Panc1 (cell line): ENCODE results near the gene CACNA1A. TPM values are rescaled to one million over a fixed set of nuclear protein-coding genes. Genes with fewer than 3 reads are reported as not detected.

ENCODE experiments used
- ATAC-seq: fragments of 200-7000 bp; cut with Tn5 transposase; 2 replicates; pipeline ENCODE4 v1.9.1; 2020; ENCODE audit warnings: mild to moderate bottlenecking, moderate library complexity
- BruUV-seq: library from RNA; stranded (reverse); fragments of 400-500 nt; replicated peaks from 2 replicates; lab custom pipeline; 2021; lab: Mats Ljungman, UMichigan
- CTCF ChIA-PET: fragments of 300-600 bp; sonication (Branson Sonifier 250); formaldehyde crosslinking; loops from one replicate; lab custom pipeline; 2022; ENCODE audit warnings: antibody characterized with exemption; lab: Charles Lee
- POLR2A ChIA-PET: fragments of 300-600 bp; sonication (Branson Sonifier 250); formaldehyde crosslinking; loops from one replicate; lab custom pipeline; 2022; ENCODE audit warnings: antibody characterized with exemption; lab: Charles Lee
- DNase-seq: peaks from one replicate; pipeline ENCODE4 v3.0.0-alpha.2; 2010; ENCODE audit warnings: low read depth, low spot score
- H3K27ac ChIP-seq: 2 replicates; pipeline ENCODE4 v1.5.1; 2011; ENCODE audit warnings: mild to moderate bottlenecking, low read length, inconsistent platforms
- H3K27me3 ChIP-seq: fragments of 200-500 bp; sonication (Bioruptor generic); 2 replicates; pipeline ENCODE4 v1.6.0; 2014; ENCODE audit warnings: low read length, inconsistent platforms; ENCODE audit not compliant: control insufficient read depth, insufficient read depth
- H3K36me3 ChIP-seq: fragments of 200-500 bp; sonication (Bioruptor generic); 2 replicates; pipeline ENCODE4 v1.5.1; 2014; ENCODE audit warnings: inconsistent platforms, mild to moderate bottlenecking, low read length, moderate library complexity; ENCODE audit not compliant: control insufficient read depth, insufficient read depth
- H3K4me1 ChIP-seq: 2 replicates; pipeline ENCODE4 v1.5.1; 2011; ENCODE audit warnings: inconsistent platforms, mild to moderate bottlenecking, low read length, moderate library complexity; ENCODE audit not compliant: control insufficient read depth, insufficient read depth
- H3K4me3 ChIP-seq, 2 experiments: 2 replicates each; pipeline ENCODE4 v1.5.1; 2011 to 2012; ENCODE audit warnings: low read depth in 2 of 2, low read length in 2 of 2, mild to moderate bottlenecking in 2 of 2, inconsistent platforms in 1 of 2, moderate library complexity in 1 of 2
- H3K9me3 ChIP-seq: fragments of 200-500 bp; sonication (Bioruptor generic); 2 replicates; pipeline ENCODE4 v1.5.1; 2014; ENCODE audit warnings: low read depth, mild to moderate bottlenecking, inconsistent platforms, low read length, moderate library complexity; ENCODE audit not compliant: control insufficient read depth, insufficient read depth
- POLR2AphosphoS5 ChIP-seq: IDR thresholded peaks from 2 replicates; pipeline ENCODE4 v1.6.1; 2012; ENCODE audit warnings: mild to moderate bottlenecking, low read depth, low read length, moderate library complexity
- SIN3A ChIP-seq: IDR thresholded peaks from 2 replicates; pipeline ENCODE4 v1.6.1; 2012; ENCODE audit warnings: low read depth, mild to moderate bottlenecking, low read length, moderate library complexity, borderline replicate concordance; ENCODE audit not compliant: insufficient read depth
- TCF7L2 ChIP-seq: IDR thresholded peaks from 2 replicates; pipeline ENCODE4 v1.6.1; 2011; ENCODE audit warnings: mild to moderate bottlenecking, low read depth, low read length, inconsistent platforms
- in situ Hi-C: cut with HindIII; loops from 2 replicates; pipeline ENCODE4 v1.10.0; 2016; ENCODE audit warnings: low sequenced_read_pairs, low pct_unique_long_range_greater_than_20kb
- intact Hi-C: fragments of 100-400 bp; cut with micrococcal nuclease; formaldehyde crosslinking; loops from one replicate; pipeline ENCODE4 v1.10.0; 2022; ENCODE audit not compliant: unreplicated experiment
- total RNA-seq: library from RNA; stranded (reverse); gene quantifications from one replicate; pipeline ENCODE4 v1.2.1, GENCODE V29; 2021; ENCODE audit not compliant: unreplicated experiment
- TF ChIP-seq, protein P1 (sequence below): fragments of 450-650 bp; IDR thresholded peaks from 2 replicates; pipeline ENCODE4 v1.5.1; 2017; ENCODE audit warnings: mild to moderate bottlenecking
- TF ChIP-seq, protein P2 (sequence below), 2 experiments: IDR thresholded peaks; 2 replicates each; pipeline ENCODE4 v1.6.1; 2011 to 2012; ENCODE audit warnings: low read depth in 2 of 2, control low read depth in 1 of 2, low read length in 1 of 2, mild to moderate bottlenecking in 1 of 2, moderate library complexity in 1 of 2; ENCODE audit not compliant: insufficient read depth in 1 of 2

The CACNA1A gene
- total RNA-seq, 1 experiment from 2014 or later, result 0.51 TPM

DNA sequence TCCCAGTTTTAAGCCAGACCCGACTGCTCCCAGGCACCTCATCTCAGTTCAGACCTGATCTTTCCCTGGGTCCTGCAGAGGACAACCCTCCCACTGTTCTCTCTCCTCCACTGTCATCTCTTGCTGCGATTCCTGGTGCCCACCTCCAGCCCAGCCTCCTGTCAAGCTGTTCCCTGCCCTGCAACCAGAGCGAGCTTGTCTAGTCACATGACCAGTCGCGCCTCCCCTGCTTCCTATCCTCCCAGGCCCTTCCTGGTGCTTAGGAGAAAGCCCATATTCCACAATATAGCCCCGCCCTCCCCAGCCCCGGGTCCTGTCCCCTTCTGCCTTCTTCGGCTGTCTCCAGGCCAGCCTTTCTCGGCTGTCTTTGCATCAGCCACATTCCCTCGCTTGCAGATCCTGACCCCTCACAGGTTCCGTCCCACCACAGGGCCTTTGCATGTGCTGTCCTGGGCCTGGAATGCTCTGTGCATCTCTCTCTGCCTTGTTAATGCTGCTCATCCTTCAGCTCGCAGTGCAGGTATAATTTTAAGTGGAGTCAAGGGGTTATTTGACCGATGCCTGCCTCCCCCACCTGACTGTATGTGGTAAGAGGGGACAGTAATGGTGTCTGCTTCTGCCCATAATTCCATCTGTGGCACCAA lies 267.3 kb downstream of the CACNA1A start:
- Histone ChIP-seq H3K36me3 (no peaks in the 10 kb centered on the region), H3K4me3 (no peak overlapping the region), H3K9me3 (no peaks in the 10 kb centered on the region), H3K27ac (no peak overlapping the region), H3K4me1 (no peaks in the 10 kb centered on the region), H3K27me3 (no peaks in the 10 kb centered on the region)
- BruUV-seq, result no TSS peak
- DNase-seq (no peak), ATAC-seq (no peak)
- intact Hi-C loops (no loop called here), in situ Hi-C loops (no loop called here)
- ChIA-PET POLR2A (no interaction called here), CTCF (no interaction called here)
- TF ChIP-seq, protein P1, sequence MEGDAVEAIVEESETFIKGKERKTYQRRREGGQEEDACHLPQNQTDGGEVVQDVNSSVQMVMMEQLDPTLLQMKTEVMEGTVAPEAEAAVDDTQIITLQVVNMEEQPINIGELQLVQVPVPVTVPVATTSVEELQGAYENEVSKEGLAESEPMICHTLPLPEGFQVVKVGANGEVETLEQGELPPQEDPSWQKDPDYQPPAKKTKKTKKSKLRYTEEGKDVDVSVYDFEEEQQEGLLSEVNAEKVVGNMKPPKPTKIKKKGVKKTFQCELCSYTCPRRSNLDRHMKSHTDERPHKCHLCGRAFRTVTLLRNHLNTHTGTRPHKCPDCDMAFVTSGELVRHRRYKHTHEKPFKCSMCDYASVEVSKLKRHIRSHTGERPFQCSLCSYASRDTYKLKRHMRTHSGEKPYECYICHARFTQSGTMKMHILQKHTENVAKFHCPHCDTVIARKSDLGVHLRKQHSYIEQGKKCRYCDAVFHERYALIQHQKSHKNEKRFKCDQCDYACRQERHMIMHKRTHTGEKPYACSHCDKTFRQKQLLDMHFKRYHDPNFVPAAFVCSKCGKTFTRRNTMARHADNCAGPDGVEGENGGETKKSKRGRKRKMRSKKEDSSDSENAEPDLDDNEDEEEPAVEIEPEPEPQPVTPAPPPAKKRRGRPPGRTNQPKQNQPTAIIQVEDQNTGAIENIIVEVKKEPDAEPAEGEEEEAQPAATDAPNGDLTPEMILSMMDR, result no peak
- TF ChIP-seq, protein P2, sequence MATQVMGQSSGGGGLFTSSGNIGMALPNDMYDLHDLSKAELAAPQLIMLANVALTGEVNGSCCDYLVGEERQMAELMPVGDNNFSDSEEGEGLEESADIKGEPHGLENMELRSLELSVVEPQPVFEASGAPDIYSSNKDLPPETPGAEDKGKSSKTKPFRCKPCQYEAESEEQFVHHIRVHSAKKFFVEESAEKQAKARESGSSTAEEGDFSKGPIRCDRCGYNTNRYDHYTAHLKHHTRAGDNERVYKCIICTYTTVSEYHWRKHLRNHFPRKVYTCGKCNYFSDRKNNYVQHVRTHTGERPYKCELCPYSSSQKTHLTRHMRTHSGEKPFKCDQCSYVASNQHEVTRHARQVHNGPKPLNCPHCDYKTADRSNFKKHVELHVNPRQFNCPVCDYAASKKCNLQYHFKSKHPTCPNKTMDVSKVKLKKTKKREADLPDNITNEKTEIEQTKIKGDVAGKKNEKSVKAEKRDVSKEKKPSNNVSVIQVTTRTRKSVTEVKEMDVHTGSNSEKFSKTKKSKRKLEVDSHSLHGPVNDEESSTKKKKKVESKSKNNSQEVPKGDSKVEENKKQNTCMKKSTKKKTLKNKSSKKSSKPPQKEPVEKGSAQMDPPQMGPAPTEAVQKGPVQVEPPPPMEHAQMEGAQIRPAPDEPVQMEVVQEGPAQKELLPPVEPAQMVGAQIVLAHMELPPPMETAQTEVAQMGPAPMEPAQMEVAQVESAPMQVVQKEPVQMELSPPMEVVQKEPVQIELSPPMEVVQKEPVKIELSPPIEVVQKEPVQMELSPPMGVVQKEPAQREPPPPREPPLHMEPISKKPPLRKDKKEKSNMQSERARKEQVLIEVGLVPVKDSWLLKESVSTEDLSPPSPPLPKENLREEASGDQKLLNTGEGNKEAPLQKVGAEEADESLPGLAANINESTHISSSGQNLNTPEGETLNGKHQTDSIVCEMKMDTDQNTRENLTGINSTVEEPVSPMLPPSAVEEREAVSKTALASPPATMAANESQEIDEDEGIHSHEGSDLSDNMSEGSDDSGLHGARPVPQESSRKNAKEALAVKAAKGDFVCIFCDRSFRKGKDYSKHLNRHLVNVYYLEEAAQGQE (IDR thresholded peaks at IDR 0.05; ENCODE audit: insufficient read depth in 1 of 2, low read depth in 2 of 2, low read length in 1 of 2), result no peak
- TF ChIP-seq POLR2AphosphoS5 (no peak), SIN3A (no peak), TCF7L2 (no peak)

DNA sequence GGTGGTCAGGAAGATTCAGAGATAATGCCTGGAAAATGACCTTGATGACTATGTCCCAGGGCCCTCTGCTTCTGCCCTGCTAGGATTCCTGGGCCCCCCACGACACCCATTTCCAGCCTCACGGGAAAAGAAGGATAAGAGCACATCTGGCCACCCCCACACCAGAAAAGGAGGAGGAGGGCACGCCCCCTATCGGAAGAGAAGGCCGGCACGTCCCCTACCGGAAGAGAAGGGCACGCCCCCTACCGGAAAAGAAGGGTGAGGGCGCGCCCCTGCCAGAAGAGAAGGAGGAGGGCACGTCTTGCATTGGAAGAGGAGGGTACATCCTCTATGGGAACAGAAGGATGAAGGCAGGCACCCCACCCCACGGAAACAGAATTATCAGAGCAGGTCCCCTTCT lies 271.8 kb downstream of the CACNA1A start:
- Histone ChIP-seq H3K4me3 (no peak overlapping the region), H3K36me3 (no peaks in the 10 kb centered on the region), H3K4me1 (peaks cover 6% of the 10 kb centered on the region), H3K27me3 (no peaks in the 10 kb centered on the region), H3K27ac (no peak overlapping the region), H3K9me3 (no peaks in the 10 kb centered on the region)
- ATAC-seq (no peak), DNase-seq (no peak)
- intact Hi-C loops, result no loop called here
- in situ Hi-C loops, result no loop called here
- no TSS peak for BruUV-seq
- no peak for TF ChIP-seq POLR2AphosphoS5
- TF ChIP-seq, protein P2 (IDR thresholded peaks at IDR 0.05; ENCODE audit: insufficient read depth in 1 of 2, low read depth in 2 of 2, low read length in 1 of 2), result no peak
- no peak for TF ChIP-seq SIN3A
- TF ChIP-seq, protein P1, result no peak
- no peak for TF ChIP-seq TCF7L2
- ChIA-PET CTCF (no interaction called here), POLR2A (no interaction called here)
